ENCODE data around the gene MRM1.
A peak's percentile ranks its signal among the peaks of the same experiment; 100 is the strongest.

Gene MRM1

GRCh38 chr17:36641877-36642845 lies 40.8 kb downstream of the MRM1 start:
- Mint-ChIP-seq H3K36me3 (peaks cover 1% of the 10 kb centered on the region), H3K4me3 (peak overlapping the region; percentile 88), H3K27me3 (peaks cover 49% of the 10 kb centered on the region), H3K9me3 (no peaks in the 10 kb centered on the region), H3K4me1 (peaks cover 16% of the 10 kb centered on the region), H3K27ac (no peak overlapping the region)

GRCh38 chr17:36643086-36643685 lies 41.8 kb downstream of the MRM1 start:
- Mint-ChIP-seq H3K36me3 (peaks cover 1% of the 10 kb centered on the region), H3K27me3 (peaks cover 49% of the 10 kb centered on the region), H3K9me3 (no peaks in the 10 kb centered on the region), H3K27ac (no peak overlapping the region), H3K4me3 (peak overlapping the region; percentile 47), H3K4me1 (peaks cover 16% of the 10 kb centered on the region)

- no peaks in the 10 kb centered on the region for H3K9me3 Mint-ChIP-seq
- H3K4me3 Mint-ChIP-seq, result no peak overlapping the region
- peaks cover 16% of the 10 kb centered on the region for H3K4me1 Mint-ChIP-seq
- H3K27ac Mint-ChIP-seq, result no peak overlapping the region
- peaks cover 43% of the 10 kb centered on the region for H3K27me3 Mint-ChIP-seq
- H3K36me3 Mint-ChIP-seq, result peaks cover 1% of the 10 kb centered on the region
Observed at GRCh38 chr17:36645422-36645821, 44.0 kb downstream of the MRM1 start.

GRCh38 chr17:36647636-36648035 lies 46.3 kb downstream of the MRM1 start:
- Mint-ChIP-seq H3K4me3 (no peak overlapping the region), H3K27ac (no peak overlapping the region), H3K4me1 (peaks cover 7% of the 10 kb centered on the region), H3K9me3 (no peaks in the 10 kb centered on the region), H3K27me3 (peaks cover 33% of the 10 kb centered on the region), H3K36me3 (no peaks in the 10 kb centered on the region)

- Mint-ChIP-seq H3K36me3 (no peaks in the 10 kb centered on the region), H3K4me3 (no peak overlapping the region), H3K27ac (no peak overlapping the region), H3K4me1 (no peaks in the 10 kb centered on the region), H3K9me3 (no peaks in the 10 kb centered on the region), H3K27me3 (peaks cover 14% of the 10 kb centered on the region)
Observed at GRCh38 chr17:36650096-36650775, 48.9 kb downstream of the MRM1 start.

GRCh38 chr17:36653374-36653773 lies 52.0 kb downstream of the MRM1 start:
- Mint-ChIP-seq H3K4me1 (no peaks in the 10 kb centered on the region), H3K27me3 (peaks cover 15% of the 10 kb centered on the region), H3K27ac (no peak overlapping the region), H3K9me3 (no peaks in the 10 kb centered on the region), H3K36me3 (no peaks in the 10 kb centered on the region), H3K4me3 (no peak overlapping the region)

- H3K4me3 Mint-ChIP-seq, result no peak overlapping the region
- no peak overlapping the region for H3K27ac Mint-ChIP-seq
- no peaks in the 10 kb centered on the region for H3K9me3 Mint-ChIP-seq
- no peaks in the 10 kb centered on the region for H3K36me3 Mint-ChIP-seq
- H3K27me3 Mint-ChIP-seq, result peaks cover 15% of the 10 kb centered on the region
- H3K4me1 Mint-ChIP-seq, result no peaks in the 10 kb centered on the region
Observed at GRCh38 chr17:36653856-36654255, 52.5 kb downstream of the MRM1 start.

- H3K4me3 Mint-ChIP-seq, result no peak overlapping the region
- peaks cover 16% of the 10 kb centered on the region for H3K27me3 Mint-ChIP-seq
- H3K9me3 Mint-ChIP-seq, result no peaks in the 10 kb centered on the region
- no peaks in the 10 kb centered on the region for H3K36me3 Mint-ChIP-seq
- H3K4me1 Mint-ChIP-seq, result no peaks in the 10 kb centered on the region
- no peak overlapping the region for H3K27ac Mint-ChIP-seq
Observed at GRCh38 chr17:36655726-36656125, 54.3 kb downstream of the MRM1 start.

GRCh38 chr17:36657390-36657762 lies 56.0 kb downstream of the MRM1 start:
- H3K27ac Mint-ChIP-seq, result no peak overlapping the region
- H3K4me3 Mint-ChIP-seq, result peak overlapping the region; percentile 49
- no peaks in the 10 kb centered on the region for H3K9me3 Mint-ChIP-seq
- peaks cover 17% of the 10 kb centered on the region for H3K27me3 Mint-ChIP-seq
- H3K36me3 Mint-ChIP-seq, result no peaks in the 10 kb centered on the region
- H3K4me1 Mint-ChIP-seq, result no peaks in the 10 kb centered on the region

- Mint-ChIP-seq H3K4me1 (no peaks in the 10 kb centered on the region), H3K27me3 (peaks cover 17% of the 10 kb centered on the region), H3K4me3 (peak overlapping the region; percentile 69), H3K9me3 (no peaks in the 10 kb centered on the region), H3K36me3 (no peaks in the 10 kb centered on the region), H3K27ac (no peak overlapping the region)
Observed at GRCh38 chr17:36657763-36658490, 56.5 kb downstream of the MRM1 start.

All from activated naive CD4-positive, alpha-beta T cell treated with anti-CD3 and anti-CD28 coated beads, Interleukin-2, amount 50 U/mL, for 24 hours (primary cell).